Sigmoid colon (tissue), 4 donors: ENCODE data around the gene NRG4.

ENCODE experiments used
- CTCF ChIP-seq, 4 experiments: fragments of 450-650 bp in 3 of 4; fragments of 200-600 bp in 1 of 4; IDR thresholded peaks; one replicate each; pipeline ENCODE4 v1.5.1; 2016 to 2019; ENCODE audit warnings: antibody characterized with exemption in 4 of 4, mild to moderate bottlenecking in 3 of 4, moderate library complexity in 2 of 4
- EP300 ChIP-seq, 4 donors: sonication (generic); formaldehyde crosslinking; IDR thresholded peaks; one replicate each; pipeline ENCODE4 v1.6.1; 2017; ENCODE audit warnings: antibody characterized with exemption in 4 of 4

DNA sequence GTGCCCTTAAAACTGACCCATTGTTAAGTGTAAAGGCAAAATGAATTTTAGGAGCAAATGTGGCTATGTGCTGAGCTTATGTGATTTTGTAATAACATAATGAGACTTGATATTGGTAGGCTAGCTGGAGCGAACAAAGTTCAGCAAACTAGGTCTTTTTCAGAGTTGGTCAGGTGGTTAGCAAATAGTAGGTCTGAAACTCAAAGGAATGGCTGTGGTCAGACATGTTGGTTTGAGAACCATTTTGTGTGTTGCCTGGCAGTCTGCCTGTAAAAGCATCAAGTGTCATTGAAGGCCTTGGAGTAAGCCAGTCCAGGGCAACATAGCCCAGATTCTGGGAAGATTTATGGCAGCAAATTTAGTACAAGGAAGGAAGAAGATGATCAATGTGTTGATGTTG, 92.1 kb downstream of the NRG4 start:
- TF ChIP-seq CTCF (IDR thresholded peaks at IDR 0.05): no peak
- TF ChIP-seq EP300 (IDR thresholded peaks at IDR 0.05): no peak
